ENCODE data around the gene CCL20. TPM values are rescaled to one million over a fixed set of nuclear protein-coding genes. Genes with fewer than 3 reads are reported as not detected.

Gene CCL20
- total RNA-seq, 4 donors from 2014 or later = 3.1 TPM; not detected in 3

- Histone ChIP-seq H3K27me3 (no peaks in the 10 kb centered on the region), H3K4me3 (no peak overlapping the region), H3K4me1 (no peaks in the 10 kb centered on the region), H3K27ac (no peak overlapping the region), H3K36me3 (no peaks in the 10 kb centered on the region), H3K9me3 (no peaks in the 10 kb centered on the region)
- TF ChIP-seq CTCF (IDR thresholded peaks at IDR 0.05) (no peak), POLR2A (IDR thresholded peaks at IDR 0.05) (no peak), POLR2AphosphoS5 (IDR thresholded peaks at IDR 0.05) (no peak), EP300 (IDR thresholded peaks at IDR 0.05) (no peak)
- WGBS, 2 donors (ENCODE audit: low coverage in 1 of 2) = 79% methylated on average over 4 of the region's 5 CpGs; no CpG with 5 or more reads in 1 of the 2 donors
- ATAC-seq = no peak
Measured at GRCh38 chr2:227772197-227772661, 41.4 kb upstream of the CCL20 start.

- Histone ChIP-seq H3K9me3 (no peaks in the 10 kb centered on the region), H3K4me3 (no peak overlapping the region), H3K36me3 (no peaks in the 10 kb centered on the region), H3K27ac (no peak overlapping the region), H3K27me3 (no peaks in the 10 kb centered on the region), H3K4me1 (no peaks in the 10 kb centered on the region)
- no peak for ATAC-seq
- TF ChIP-seq POLR2AphosphoS5 (IDR thresholded peaks at IDR 0.05) (no peak), EP300 (IDR thresholded peaks at IDR 0.05) (no peak), CTCF (IDR thresholded peaks at IDR 0.05) (no peak), POLR2A (IDR thresholded peaks at IDR 0.05) (no peak)
- WGBS, 2 donors (ENCODE audit: low coverage in 1 of 2) = 24 to 38% methylated on average over 2 of the region's 2 CpGs
Measured at GRCh38 chr2:227772932-227773331, 40.7 kb upstream of the CCL20 start.

GRCh38 chr2:227774011-227774624, 39.5 kb upstream of the CCL20 start:
- TF ChIP-seq POLR2AphosphoS5 (IDR thresholded peaks at IDR 0.05) (no peak), POLR2A (IDR thresholded peaks at IDR 0.05) (no peak), EP300 (IDR thresholded peaks at IDR 0.05) (no peak), CTCF (IDR thresholded peaks at IDR 0.05) (no peak)
- no peak overlapping the region for H3K4me3 ChIP-seq
- no peak for ATAC-seq
- no peaks in the 10 kb centered on the region for H3K9me3 ChIP-seq
- H3K4me1 ChIP-seq = no peaks in the 10 kb centered on the region
- no peaks in the 10 kb centered on the region for H3K36me3 ChIP-seq
- no peaks in the 10 kb centered on the region for H3K27me3 ChIP-seq
- H3K27ac ChIP-seq = no peak overlapping the region
- 7 to 47% methylated on average over 2 to 12 of the region's 15 CpGs for WGBS, 2 donors (ENCODE audit: low coverage in 1 of 2)

- no peaks in the 10 kb centered on the region for H3K4me1 ChIP-seq
- H3K9me3 ChIP-seq = no peaks in the 10 kb centered on the region
- no peak overlapping the region for H3K4me3 ChIP-seq
- H3K27ac ChIP-seq = no peak overlapping the region
- WGBS, 2 donors (ENCODE audit: low coverage in 1 of 2) = 72 to 86% methylated on average over 6 of the region's 6 CpGs
- no peaks in the 10 kb centered on the region for H3K27me3 ChIP-seq
- ATAC-seq = no peak
- no peaks in the 10 kb centered on the region for H3K36me3 ChIP-seq
- TF ChIP-seq CTCF (IDR thresholded peaks at IDR 0.05) (no peak), EP300 (IDR thresholded peaks at IDR 0.05) (no peak), POLR2A (IDR thresholded peaks at IDR 0.05) (no peak), POLR2AphosphoS5 (IDR thresholded peaks at IDR 0.05) (no peak)
Measured at GRCh38 chr2:227774895-227775842, 38.5 kb upstream of the CCL20 start.
